ENCODE measurements around the gene KIAA2012.
"Not testable (repeated sequence)": the region's sequence is repeated elsewhere in the genome, so short reads cannot be mapped to it uniquely, and the experiment has no call there.

DNA sequence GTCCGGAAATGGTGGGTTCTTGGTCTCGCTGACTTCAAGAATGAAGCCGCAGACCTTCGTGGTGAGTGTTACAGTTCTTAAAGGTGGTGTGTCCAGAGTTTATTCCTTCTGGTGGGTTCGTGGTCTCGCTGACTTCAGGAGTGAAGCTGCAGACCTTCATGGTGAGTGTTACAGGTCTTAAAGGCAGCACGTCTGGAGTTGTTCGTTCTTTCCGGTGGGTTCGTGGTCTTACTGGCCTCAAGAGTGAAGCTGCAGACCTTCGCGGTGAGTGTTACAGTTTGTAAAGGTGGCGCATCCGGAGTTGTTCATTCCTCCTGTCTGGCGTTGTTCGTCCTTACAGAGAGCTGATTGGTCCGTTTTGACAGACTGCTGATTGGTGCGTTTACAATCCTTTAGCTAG lies 63.0 kb downstream of the KIAA2012 start:
- TF ChIP-seq, protein P1, sequence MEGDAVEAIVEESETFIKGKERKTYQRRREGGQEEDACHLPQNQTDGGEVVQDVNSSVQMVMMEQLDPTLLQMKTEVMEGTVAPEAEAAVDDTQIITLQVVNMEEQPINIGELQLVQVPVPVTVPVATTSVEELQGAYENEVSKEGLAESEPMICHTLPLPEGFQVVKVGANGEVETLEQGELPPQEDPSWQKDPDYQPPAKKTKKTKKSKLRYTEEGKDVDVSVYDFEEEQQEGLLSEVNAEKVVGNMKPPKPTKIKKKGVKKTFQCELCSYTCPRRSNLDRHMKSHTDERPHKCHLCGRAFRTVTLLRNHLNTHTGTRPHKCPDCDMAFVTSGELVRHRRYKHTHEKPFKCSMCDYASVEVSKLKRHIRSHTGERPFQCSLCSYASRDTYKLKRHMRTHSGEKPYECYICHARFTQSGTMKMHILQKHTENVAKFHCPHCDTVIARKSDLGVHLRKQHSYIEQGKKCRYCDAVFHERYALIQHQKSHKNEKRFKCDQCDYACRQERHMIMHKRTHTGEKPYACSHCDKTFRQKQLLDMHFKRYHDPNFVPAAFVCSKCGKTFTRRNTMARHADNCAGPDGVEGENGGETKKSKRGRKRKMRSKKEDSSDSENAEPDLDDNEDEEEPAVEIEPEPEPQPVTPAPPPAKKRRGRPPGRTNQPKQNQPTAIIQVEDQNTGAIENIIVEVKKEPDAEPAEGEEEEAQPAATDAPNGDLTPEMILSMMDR (IDR thresholded peaks at IDR 0.05), result not testable (repeated sequence)
- not testable (repeated sequence) for TF ChIP-seq POLR2A, EP300 (IDR thresholded peaks at IDR 0.05)
